Upper lobe of left lung (tissue), 6 donors: ENCODE data around the gene ADAMTSL4. TPM values are rescaled to one million over a fixed set of nuclear protein-coding genes. Genes with fewer than 3 reads are reported as not detected.
"Not testable (repeated sequence)": the region's sequence is repeated elsewhere in the genome, so short reads cannot be mapped to it uniquely, and the experiment has no call there.

Experiments used
- ATAC-seq, 2 donors: fragments of 200-7000 bp; cut with Tn5 transposase; one replicate each; pipeline ENCODE4 v1.9.1; 2022; ENCODE audit warnings: mild to moderate bottlenecking in 2 of 2, moderate library complexity in 2 of 2; ENCODE audit not compliant: low FRiP score in 2 of 2
- DNase-seq, 2 donors: peaks; one replicate each; pipeline ENCODE4 v3.0.0-alpha.2; 2019 to 2020
- H3K27ac ChIP-seq, 4 donors: fragments of 200-600 bp; sonication (generic); one replicate each; pipeline ENCODE4 v1.5.1; 2016 to 2019
- H3K27me3 ChIP-seq, 4 donors: fragments of 200-600 bp; sonication (generic); one replicate each; pipeline ENCODE4 v1.5.1; 2017 to 2019
- H3K36me3 ChIP-seq, 4 donors: fragments of 200-600 bp; sonication (generic); one replicate each; pipeline ENCODE4 v1.5.1; 2016 to 2019
- H3K4me1 ChIP-seq, 4 donors: fragments of 200-600 bp; sonication (generic); one replicate each; pipeline ENCODE4 v1.5.1; 2018 to 2019
- H3K4me3 ChIP-seq, 4 donors: fragments of 200-600 bp; sonication (generic); one replicate each; pipeline ENCODE4 v1.5.1; 2017 to 2019; ENCODE audit warnings: mild to moderate bottlenecking in 2 of 4, moderate library complexity in 1 of 4
- H3K9me3 ChIP-seq, 4 donors: fragments of 200-600 bp; sonication (generic); one replicate each; pipeline ENCODE4 v1.5.1; 2018 to 2019
- CTCF ChIP-seq, 6 experiments: fragments of 450-650 bp in 4 of 6; fragments of 200-600 bp in 2 of 6; sonication (generic) in 2 of 6; IDR thresholded peaks; one replicate each; pipeline ENCODE4 v1.5.1; 2016 to 2019; ENCODE audit warnings: antibody characterized with exemption in 6 of 6
- EP300 ChIP-seq, 4 donors: sonication (generic); formaldehyde crosslinking; IDR thresholded peaks; one replicate each; pipeline ENCODE4 v1.5.1; 2017; ENCODE audit warnings: antibody characterized with exemption in 4 of 4, control low read depth in 2 of 4
- POLR2A ChIP-seq, 4 donors: fragments of 450-650 bp; IDR thresholded peaks; one replicate each; pipeline ENCODE4 v1.5.1; 2016 to 2017; ENCODE audit warnings: antibody characterized with exemption in 4 of 4, mild to moderate bottlenecking in 2 of 4
- POLR2AphosphoS5 ChIP-seq, 2 donors: sonication (generic); formaldehyde crosslinking; IDR thresholded peaks; one replicate each; pipeline ENCODE4 v1.5.1; 2017; ENCODE audit warnings: antibody characterized with exemption in 2 of 2
- WGBS, 2 donors: methylation state at CpG; one replicate each; pipeline ENCODE4 v1.1.5; 2017 to 2018; 5-methylcytosine and 5-hydroxymethylcytosine counted together
- total RNA-seq, 6 donors: library from RNA; depleted of rRNA in 4 of 6; stranded (reverse); fragments of >200 nt in 4 of 6; gene quantifications; one replicate each; pipeline versions ENCODE4 v1.1.0 to v1.2.1, GENCODE V29; 2016 to 2021
- donor health status: DM: no; HTN: no; CAD: no; lungs with moderate emphysema.
- donor health status: DM: no; HTN: yes; CAD: no; lungs with severe emphysema.

The ADAMTSL4 gene
- total RNA-seq, 6 donors from 2014 or later: 40.3 to 169 (median 139) TPM

GRCh38 chr1:150596976-150597375 lies 47.8 kb downstream of the ADAMTSL4 start:
- H3K27me3 ChIP-seq: no peaks in the 10 kb centered on the region
- H3K27ac ChIP-seq: no peak overlapping the region
- H3K36me3 ChIP-seq: peaks cover 0 to 10% (median 6%) of the 10 kb centered on the region in 4 donors
- 73 to 74% methylated on average over 3 of the region's 3 CpGs for WGBS, 2 donors
- no peaks in the 10 kb centered on the region for H3K9me3 ChIP-seq
- H3K4me3 ChIP-seq: no peak overlapping the region
- H3K4me1 ChIP-seq: no peaks in the 10 kb centered on the region
- no peak for ATAC-seq
- no peak for TF ChIP-seq CTCF (IDR thresholded peaks at IDR 0.05)
- TF ChIP-seq EP300 (IDR thresholded peaks at IDR 0.05): no peak
- no peak for TF ChIP-seq POLR2AphosphoS5 (IDR thresholded peaks at IDR 0.05)
- no peak for TF ChIP-seq POLR2A (IDR thresholded peaks at IDR 0.05)
- DNase-seq: no peak

- H3K27ac ChIP-seq, H3K9me3 ChIP-seq, DNase-seq, H3K4me3 ChIP-seq, H3K4me1 ChIP-seq, H3K36me3 ChIP-seq, ATAC-seq, H3K27me3 ChIP-seq: not testable (repeated sequence)
- 95 to 97% methylated on average over 4 of the region's 4 CpGs for WGBS, 2 donors
Measured at GRCh38 chr1:150598346-150598745, 49.1 kb downstream of the ADAMTSL4 start.

GRCh38 chr1:150601540-150601939 lies 52.3 kb downstream of the ADAMTSL4 start:
- DNase-seq: no peak

GRCh38 chr1:150602372-150602771 lies 53.2 kb downstream of the ADAMTSL4 start:
- not testable (repeated sequence) for H3K9me3 ChIP-seq, H3K4me3 ChIP-seq, H3K27me3 ChIP-seq, H3K36me3 ChIP-seq, DNase-seq, H3K27ac ChIP-seq, ATAC-seq
- peaks cover 12 to 18% (median 15%) of the 10 kb centered on the region in 4 donors for H3K4me1 ChIP-seq
- 94 to 97% methylated on average over 12 of the region's 12 CpGs for WGBS, 2 donors

More at GRCh38 chr1:150601540-150601939, 52.3 kb downstream of the ADAMTSL4 start:
- Histone ChIP-seq H3K4me1 (peaks cover 12 to 18% (median 15%) of the 10 kb centered on the region in 4 donors), H3K27ac (no peak overlapping the region), H3K27me3 (no peaks in the 10 kb centered on the region), H3K4me3 (no peak overlapping the region), H3K36me3 (peaks cover 0 to 10% (median 6%) of the 10 kb centered on the region in 4 donors), H3K9me3 (no peaks in the 10 kb centered on the region)
- ATAC-seq: no peak
- TF ChIP-seq EP300 (IDR thresholded peaks at IDR 0.05): no peak
- TF ChIP-seq CTCF (IDR thresholded peaks at IDR 0.05): no peak
- no peak for TF ChIP-seq POLR2A (IDR thresholded peaks at IDR 0.05)
- no peak for TF ChIP-seq POLR2AphosphoS5 (IDR thresholded peaks at IDR 0.05)

- DNase-seq (no peak), ATAC-seq (no peak)
- Histone ChIP-seq H3K4me1 (peaks cover 12 to 18% (median 15%) of the 10 kb centered on the region in 4 donors), H3K36me3 (peaks cover 0 to 10% (median 6%) of the 10 kb centered on the region in 4 donors), H3K27me3 (no peaks in the 10 kb centered on the region), H3K27ac (peak overlapping the region in 3 of 4 donors; percentile 77 to 86 (median 84)), H3K4me3 (no peak overlapping the region), H3K9me3 (no peaks in the 10 kb centered on the region)
- no peak for TF ChIP-seq POLR2A (IDR thresholded peaks at IDR 0.05)
- 90 to 94% methylated on average over 3 of the region's 3 CpGs for WGBS, 2 donors
Measured at GRCh38 chr1:150603711-150604110, 54.5 kb downstream of the ADAMTSL4 start.

GRCh38 chr1:150604226-150604588 lies 55.0 kb downstream of the ADAMTSL4 start:
- no peak overlapping the region for H3K4me3 ChIP-seq
- H3K4me1 ChIP-seq: peaks cover 12 to 21% (median 15%) of the 10 kb centered on the region in 4 donors
- 91 to 94% methylated on average over 2 of the region's 2 CpGs for WGBS, 2 donors
- H3K9me3 ChIP-seq: no peaks in the 10 kb centered on the region
- peaks cover 0 to 10% (median 6%) of the 10 kb centered on the region in 4 donors for H3K36me3 ChIP-seq
- no peak for ATAC-seq
- TF ChIP-seq EP300 (IDR thresholded peaks at IDR 0.05) (no peak), POLR2A (IDR thresholded peaks at IDR 0.05) (no peak), POLR2AphosphoS5 (IDR thresholded peaks at IDR 0.05) (no peak), CTCF (IDR thresholded peaks at IDR 0.05) (no peak)
- no peaks in the 10 kb centered on the region for H3K27me3 ChIP-seq
- no peak for DNase-seq
- H3K27ac ChIP-seq: peak overlapping the region; percentile 77 to 86 (median 80)

GRCh38 chr1:150605451-150605731 lies 56.2 kb downstream of the ADAMTSL4 start:
- H3K27me3 ChIP-seq, DNase-seq, H3K4me3 ChIP-seq, ATAC-seq, H3K9me3 ChIP-seq, H3K36me3 ChIP-seq: not testable (repeated sequence)
- Histone ChIP-seq H3K4me1 (peaks cover 23 to 33% (median 26%) of the 10 kb centered on the region in 4 donors), H3K27ac (peak overlapping the region; percentile 77 to 86 (median 80))
- WGBS, 2 donors: 97 to 100% methylated on average over 3 of the region's 3 CpGs
